ENCODE data around the gene SFTPB. TPM values are rescaled to one million over a fixed set of nuclear protein-coding genes. Genes with fewer than 3 reads are reported as not detected.

Gene SFTPB
- total RNA-seq, 4 donors from 2014 or later: not detected

GRCh38 chr2:85706599-85707296, 38.7 kb upstream of the SFTPB start:
- no peak for ATAC-seq
- intact Hi-C loops (cut with DNase I; ENCODE audit: low total_unique reads) (loop anchor here (1.0 to 2.0 kb wide), 3 partner anchors 27 to 69 kb away; no protein-coding TSS in a partner anchor), in situ Hi-C loops (cut with MboI; ENCODE audit: low sequenced_read_pairs in 4 of 4) (no loop called here)
- peak overlapping the region; percentile 92 to 97 (median 95) for H3K27ac ChIP-seq
- no peaks in the 10 kb centered on the region for H3K27me3 ChIP-seq
- peaks cover 62 to 78% of the 10 kb centered on the region in 2 donors for H3K4me1 ChIP-seq
- no peaks in the 10 kb centered on the region for H3K36me3 ChIP-seq
- H3K9me3 ChIP-seq: no peaks in the 10 kb centered on the region
- peak in 1 of 2 donors; percentile 59 for DNase-seq
- H3K4me3 ChIP-seq: no peak overlapping the region
- TF ChIP-seq POLR2A (IDR thresholded peaks at IDR 0.05) (no peak), CTCF (IDR thresholded peaks at IDR 0.05 in 4 of 5, conservative IDR thresholded peaks at IDR 0.05 in 1 of 5) (no peak)

GRCh38 chr2:85706063-85706462, 38.1 kb upstream of the SFTPB start:
- intact Hi-C loops (cut with DNase I; ENCODE audit: low total_unique reads): loop anchor here (2.0 kb wide), 1 partner anchor 67 kb away; no protein-coding TSS in a partner anchor
- Histone ChIP-seq H3K4me3 (no peak overlapping the region), H3K27me3 (no peaks in the 10 kb centered on the region), H3K36me3 (no peaks in the 10 kb centered on the region), H3K4me1 (peaks cover 62 to 71% of the 10 kb centered on the region in 2 donors), H3K9me3 (no peaks in the 10 kb centered on the region), H3K27ac (peak overlapping the region; percentile 92 to 97 (median 95))
- in situ Hi-C loops (cut with MboI; ENCODE audit: low sequenced_read_pairs in 4 of 4): no loop called here
- TF ChIP-seq POLR2A (IDR thresholded peaks at IDR 0.05) (no peak), CTCF (IDR thresholded peaks at IDR 0.05 in 4 of 5, conservative IDR thresholded peaks at IDR 0.05 in 1 of 5) (no peak)
- peak in 1 of 2 donors; percentile 1 for ATAC-seq
- DNase-seq: no peak

- in situ Hi-C loops (cut with MboI; ENCODE audit: low sequenced_read_pairs in 4 of 4) (no loop called here), intact Hi-C loops (cut with DNase I; ENCODE audit: low total_unique reads) (loop anchor here (1.0 to 2.0 kb wide), 3 partner anchors 23 to 67 kb away; no protein-coding TSS in a partner anchor)
- no peaks in the 10 kb centered on the region for H3K36me3 ChIP-seq
- no peak overlapping the region for H3K4me3 ChIP-seq
- no peaks in the 10 kb centered on the region for H3K27me3 ChIP-seq
- H3K9me3 ChIP-seq: no peaks in the 10 kb centered on the region
- peaks cover 62 to 67% of the 10 kb centered on the region in 2 donors for H3K4me1 ChIP-seq
- ATAC-seq (peak; percentile 78 to 84), DNase-seq (peak; percentile 90)
- TF ChIP-seq POLR2A (IDR thresholded peaks at IDR 0.05) (peak; percentile 62 to 69), CTCF (IDR thresholded peaks at IDR 0.05 in 4 of 5, conservative IDR thresholded peaks at IDR 0.05 in 1 of 5) (peak in 2 of 5 experiments; percentile 9 to 19)
- peak overlapping the region; percentile 92 to 97 (median 95) for H3K27ac ChIP-seq
Measured at GRCh38 chr2:85705680-85706039, 37.7 kb upstream of the SFTPB start.

GRCh38 chr2:85704800-85705679, 37.0 kb upstream of the SFTPB start:
- peaks cover 57 to 61% of the 10 kb centered on the region in 2 donors for H3K4me1 ChIP-seq
- TF ChIP-seq CTCF (IDR thresholded peaks at IDR 0.05 in 4 of 5, conservative IDR thresholded peaks at IDR 0.05 in 1 of 5) (no peak), POLR2A (IDR thresholded peaks at IDR 0.05) (no peak)
- no peaks in the 10 kb centered on the region for H3K36me3 ChIP-seq
- in situ Hi-C loops (cut with MboI; ENCODE audit: low sequenced_read_pairs in 4 of 4) (no loop called here), intact Hi-C loops (cut with DNase I; ENCODE audit: low total_unique reads) (loop anchor here (1.0 kb wide), 2 partner anchors 23 to 60 kb away; no protein-coding TSS in a partner anchor)
- no peak for ATAC-seq
- DNase-seq: no peak
- peak overlapping the region; percentile 92 to 97 (median 95) for H3K27ac ChIP-seq
- H3K9me3 ChIP-seq: no peaks in the 10 kb centered on the region
- no peak overlapping the region for H3K4me3 ChIP-seq
- no peaks in the 10 kb centered on the region for H3K27me3 ChIP-seq
